Pancreas (tissue), 10 donors: Measurements from ENCODE around the gene MAPKAP1. TPM values are rescaled to one million over a fixed set of nuclear protein-coding genes. Genes with fewer than 3 reads are reported as not detected.

Experiments used
- ATAC-seq, 4 donors: fragments of 200-7000 bp; cut with Tn5 transposase; one replicate each; pipeline versions ENCODE4 v1.8.0 to v1.9.1; 2020; ENCODE audit warnings: mild to moderate bottlenecking in 4 of 4, moderate library complexity in 4 of 4
- DNase-seq, 6 donors: peaks; one replicate each; pipeline ENCODE4 v3.0.0-alpha.2; 2020
- FAIRE-seq: peaks from 2 replicates; lab custom pipeline; 2012; peaks lifted over from hg19 to GRCh38; lab: Jason Lieb, UNC
- H3K27ac ChIP-seq, 4 donors: fragments of 200-600 bp; sonication (generic); 1 replicate in 3 of 4; 2 replicates in 1 of 4; pipeline versions ENCODE4 v1.5.0 to v1.8.0; 2020
- H3K27me3 ChIP-seq, 4 donors: fragments of 200-600 bp; one replicate each; pipeline ENCODE4 v1.8.0; 2021
- H3K36me3 ChIP-seq, 3 donors: fragments of 200-600 bp; sonication (generic) in 1 of 3; one replicate each; pipeline versions ENCODE4 v1.5.0 to v1.8.0; 2020 to 2021
- H3K4me1 ChIP-seq, 3 donors: fragments of 200-600 bp; one replicate each; pipeline ENCODE4 v1.8.0; 2021
- H3K4me3 ChIP-seq, 4 donors: fragments of 200-600 bp; sonication (generic) in 2 of 4; one replicate each; pipeline versions ENCODE4 v1.5.0 to v1.8.0; 2020 to 2021
- H3K9me3 ChIP-seq, 4 donors: fragments of 200-600 bp; one replicate each; pipeline ENCODE4 v1.8.0; 2021
- WGBS, 2 donors: extraction: QIAGEN DNeasy Blood & Tissue Kit; methylation state at CpG; one replicate each; pipeline ENCODE4 v1.1.7; 2013; 5-methylcytosine and 5-hydroxymethylcytosine counted together
- intact Hi-C, 3 donors: fragments of 100-400 bp; cut with DNase I; formaldehyde crosslinking; loops; one replicate each; pipeline versions ENCODE4 v1.11.1 to v1.14.2; 2022
- polyA plus RNA-seq, 2 donors: library from polyadenylated mRNA; stranded (reverse); fragments of 200-250 nt; gene quantifications; one replicate each; pipeline ENCODE4 v1.2.3, GENCODE V29; 2013
- total RNA-seq, 6 donors: library from RNA; stranded (reverse); fragmentation: NEBNext Ultra II Directional in 4 of 6; extraction: Animal tissue kit (Norgen Biotek cat#: 25700) in 4 of 6; gene quantifications; one replicate each; pipeline versions ENCODE4 v1.2.1 to v1.2.4, GENCODE V29; 2021 to 2023
- TF ChIP-seq, protein P1 (sequence below), 4 donors: fragments of 200-600 bp; sonication (generic) in 3 of 4; IDR thresholded peaks; one replicate each; pipeline versions ENCODE4 v1.5.0 to v1.8.0; 2021; ENCODE audit warnings: antibody characterized with exemption in 4 of 4
- donor health status: healthy with polysubstance abuse.
- donor health status: DM: no; HTN: no; CAD: no; lungs with moderate emphysema.
- donor health status: DM: no; HTN: no; CAD: no.
- donor health status: control.
- donor health status: control.
- donor health status: Bipolar disorder and iron deficiency.
- donor health status: DM: yes; HTN: yes; CAD: no.
- donor health status: DM: no; HTN: no; CAD: no.
- donor health status: DM: no; HTN: no; CAD: no.
- donor health status: DM: yes; HTN: yes; CAD: no.

Gene MAPKAP1
- total and polyA plus RNA-seq, 8 donors = 18.7 to 42.0 (median 30.4) TPM

DNA sequence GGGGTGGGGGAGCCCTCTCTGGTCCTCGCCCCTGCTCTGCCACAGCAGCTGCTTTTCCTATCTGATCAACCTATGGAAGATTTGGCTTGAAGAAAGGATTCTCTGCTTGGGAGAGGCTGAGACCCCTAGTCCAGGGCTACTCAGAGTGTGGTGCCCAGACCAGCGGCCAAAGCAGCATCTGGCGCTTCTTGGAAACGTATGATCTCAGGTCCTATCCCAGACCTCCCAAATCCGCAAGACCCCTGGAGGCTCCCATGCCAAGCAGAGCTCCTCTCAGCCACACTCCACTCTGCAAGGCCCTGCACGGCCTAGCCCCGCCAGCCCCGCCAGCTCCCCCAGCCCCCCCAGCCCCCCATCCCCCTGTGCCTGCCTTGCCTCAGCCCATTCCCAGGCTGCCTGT is 263.6 kb downstream of the MAPKAP1 start:
- Histone ChIP-seq H3K27ac (no peak overlapping the region), H3K27me3 (no peaks in the 10 kb centered on the region), H3K9me3 (no peaks in the 10 kb centered on the region), H3K4me1 (no peaks in the 10 kb centered on the region), H3K36me3 (peaks cover 0 to 12% (median 0%) of the 10 kb centered on the region in 3 donors), H3K4me3 (no peak overlapping the region)
- DNase-seq (peak in 1 of 6 donors; percentile 21), FAIRE-seq (no peak), ATAC-seq (no peak)
- TF ChIP-seq, protein P1, sequence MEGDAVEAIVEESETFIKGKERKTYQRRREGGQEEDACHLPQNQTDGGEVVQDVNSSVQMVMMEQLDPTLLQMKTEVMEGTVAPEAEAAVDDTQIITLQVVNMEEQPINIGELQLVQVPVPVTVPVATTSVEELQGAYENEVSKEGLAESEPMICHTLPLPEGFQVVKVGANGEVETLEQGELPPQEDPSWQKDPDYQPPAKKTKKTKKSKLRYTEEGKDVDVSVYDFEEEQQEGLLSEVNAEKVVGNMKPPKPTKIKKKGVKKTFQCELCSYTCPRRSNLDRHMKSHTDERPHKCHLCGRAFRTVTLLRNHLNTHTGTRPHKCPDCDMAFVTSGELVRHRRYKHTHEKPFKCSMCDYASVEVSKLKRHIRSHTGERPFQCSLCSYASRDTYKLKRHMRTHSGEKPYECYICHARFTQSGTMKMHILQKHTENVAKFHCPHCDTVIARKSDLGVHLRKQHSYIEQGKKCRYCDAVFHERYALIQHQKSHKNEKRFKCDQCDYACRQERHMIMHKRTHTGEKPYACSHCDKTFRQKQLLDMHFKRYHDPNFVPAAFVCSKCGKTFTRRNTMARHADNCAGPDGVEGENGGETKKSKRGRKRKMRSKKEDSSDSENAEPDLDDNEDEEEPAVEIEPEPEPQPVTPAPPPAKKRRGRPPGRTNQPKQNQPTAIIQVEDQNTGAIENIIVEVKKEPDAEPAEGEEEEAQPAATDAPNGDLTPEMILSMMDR (IDR thresholded peaks at IDR 0.05) = no peak
- intact Hi-C loops = no loop called here
- 91 to 97% methylated on average over 8 of the region's 8 CpGs for WGBS, 2 donors

DNA sequence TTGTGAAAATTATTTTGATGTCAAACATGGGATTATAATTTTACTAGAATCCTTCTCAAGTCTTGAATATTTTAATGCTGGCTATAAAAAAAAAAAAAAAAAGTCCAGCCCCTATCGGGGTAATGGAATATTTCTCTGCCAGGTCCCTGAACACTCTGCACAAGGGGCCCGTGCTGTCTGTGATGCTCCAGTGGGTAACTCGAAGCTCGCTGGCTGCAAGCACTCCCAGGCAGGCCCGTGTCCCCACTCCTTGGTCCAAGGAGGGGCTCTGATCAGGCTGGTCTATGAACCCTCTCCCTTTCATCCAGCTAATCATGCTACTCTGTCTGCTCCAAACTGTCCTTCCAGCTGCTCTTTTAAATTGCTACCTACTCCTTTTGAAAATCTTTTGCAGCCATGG is 264.6 kb downstream of the MAPKAP1 start:
- H3K36me3 ChIP-seq = peaks cover 0 to 14% (median 0%) of the 10 kb centered on the region in 3 donors
- no peaks in the 10 kb centered on the region for H3K9me3 ChIP-seq
- TF ChIP-seq, protein P1 (IDR thresholded peaks at IDR 0.05) = no peak
- no peak overlapping the region for H3K4me3 ChIP-seq
- FAIRE-seq = no peak
- WGBS, 2 donors = 93 to 95% methylated on average over 5 of the region's 5 CpGs
- intact Hi-C loops = no loop called here
- H3K4me1 ChIP-seq = no peaks in the 10 kb centered on the region
- ATAC-seq = no peak
- peak in 1 of 6 donors; percentile 30 for DNase-seq
- no peak overlapping the region for H3K27ac ChIP-seq
- H3K27me3 ChIP-seq = no peaks in the 10 kb centered on the region

DNA sequence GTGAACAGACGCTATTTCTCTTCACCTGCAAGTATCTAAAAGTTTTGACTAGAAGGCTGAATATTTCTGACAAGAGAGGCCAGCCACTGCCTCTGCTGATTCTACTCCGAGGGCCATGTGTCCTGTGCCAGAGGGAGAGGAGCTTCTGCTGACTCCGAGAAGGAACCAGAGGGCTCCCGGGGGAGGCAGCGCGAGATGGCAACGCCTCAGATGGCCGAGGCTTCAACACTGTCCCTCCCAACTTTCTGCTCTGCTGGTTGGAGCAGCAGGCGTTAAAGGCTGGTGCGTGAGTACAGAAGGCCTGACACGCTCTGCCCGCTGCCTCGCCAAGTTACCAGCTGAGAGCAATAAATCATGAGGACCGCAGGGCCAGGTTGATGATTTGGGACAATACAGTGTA is 266.6 kb downstream of the MAPKAP1 start:
- no peak for DNase-seq
- intact Hi-C loops = no loop called here

DNA sequence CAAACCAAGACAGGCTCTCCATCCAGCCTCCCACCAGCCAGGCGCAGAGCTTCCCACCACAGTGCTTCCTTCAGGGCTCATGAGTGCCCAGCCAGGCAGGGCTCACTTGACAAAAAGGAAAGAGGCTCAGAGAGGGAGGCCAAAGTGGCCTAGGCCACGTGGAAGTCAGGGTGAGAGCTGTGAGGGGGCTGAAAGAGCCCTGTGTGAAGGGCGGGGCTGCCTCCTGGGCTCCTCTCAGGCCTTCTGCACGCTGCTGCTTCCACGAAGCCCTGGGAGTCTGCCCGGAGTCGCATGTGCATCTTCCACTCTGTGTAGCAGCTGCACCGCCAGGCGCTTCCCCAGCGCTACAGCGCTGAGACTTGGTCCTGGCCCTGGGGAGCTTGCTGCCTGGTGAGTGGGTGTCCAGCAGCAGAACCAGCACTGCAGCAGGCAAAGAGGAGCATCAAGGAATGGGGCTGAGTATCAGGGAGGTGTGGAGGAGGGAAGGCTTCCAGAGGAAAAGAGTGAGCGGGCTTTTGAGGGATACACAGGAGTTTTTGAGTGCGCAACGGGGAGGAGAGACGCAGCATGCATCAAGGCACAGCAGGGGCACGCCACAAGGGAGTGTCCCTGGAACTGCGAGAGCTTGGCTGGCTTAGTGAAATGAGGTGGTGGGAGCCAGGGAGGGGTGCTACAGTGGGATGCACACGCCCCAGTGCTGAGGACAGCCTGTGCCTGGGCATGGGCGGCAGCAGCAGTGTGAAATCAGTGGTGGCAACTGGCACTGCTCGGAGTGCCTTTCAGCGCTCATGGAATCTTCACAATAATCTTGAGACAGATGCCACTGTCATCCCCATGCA is 267.4 kb downstream of the MAPKAP1 start:
- 93% methylated on average over 21 of the region's 21 CpGs for WGBS, 2 donors
- H3K4me1 ChIP-seq = no peaks in the 10 kb centered on the region
- H3K36me3 ChIP-seq = peaks cover 0 to 14% (median 0%) of the 10 kb centered on the region in 3 donors
- FAIRE-seq = no peak
- intact Hi-C loops = no loop called here
- no peaks in the 10 kb centered on the region for H3K27me3 ChIP-seq
- no peak overlapping the region for H3K27ac ChIP-seq
- H3K9me3 ChIP-seq = no peaks in the 10 kb centered on the region
- no peak for ATAC-seq
- DNase-seq = peak in 1 of 6 donors; percentile 39
- TF ChIP-seq, protein P1 (IDR thresholded peaks at IDR 0.05) = no peak
- no peak overlapping the region for H3K4me3 ChIP-seq

More for the DNA sequence above, 266.6 kb downstream of the MAPKAP1 start:
- no peak overlapping the region for H3K27ac ChIP-seq
- H3K36me3 ChIP-seq = peaks cover 0 to 14% (median 0%) of the 10 kb centered on the region in 3 donors
- H3K4me3 ChIP-seq = no peak overlapping the region
- H3K27me3 ChIP-seq = no peaks in the 10 kb centered on the region
- ATAC-seq = no peak
- WGBS, 2 donors = 87% methylated on average over 14 of the region's 14 CpGs
- no peak for FAIRE-seq
- H3K4me1 ChIP-seq = no peaks in the 10 kb centered on the region
- TF ChIP-seq, protein P1 (IDR thresholded peaks at IDR 0.05) = no peak
- H3K9me3 ChIP-seq = no peaks in the 10 kb centered on the region
